ENCODE data around the gene C13orf46.

C13orf46 gene

GRCh38 chr13:113970810-113971470 lies 2.9 kb downstream of the C13orf46 start:
- DNase-seq (ENCODE audit: low read depth): no peak

GRCh38 chr13:113969973-113970611 lies 3.8 kb downstream of the C13orf46 start:
- no peak for DNase-seq (ENCODE audit: low read depth)

GRCh38 chr13:113969311-113969972 lies 4.4 kb downstream of the C13orf46 start:
- no peak for DNase-seq (ENCODE audit: low read depth)

- no peak for DNase-seq (ENCODE audit: low read depth)
Measured at GRCh38 chr13:113968463-113969310, 5.2 kb downstream of the C13orf46 start.

- no peak for DNase-seq (ENCODE audit: low read depth)
Measured at GRCh38 chr13:113967729-113968462, 6.0 kb downstream of the C13orf46 start.

GRCh38 chr13:113967206-113967720 lies 6.6 kb downstream of the C13orf46 start:
- no peak for DNase-seq (ENCODE audit: low read depth)

- no peak for DNase-seq (ENCODE audit: low read depth)
Measured at GRCh38 chr13:113965968-113966884, 7.7 kb downstream of the C13orf46 start.

- no peak for DNase-seq (ENCODE audit: low read depth)
Measured at GRCh38 chr13:113965383-113965874, 8.4 kb downstream of the C13orf46 start.

GRCh38 chr13:113964251-113964995 lies 9.5 kb downstream of the C13orf46 start:
- DNase-seq (ENCODE audit: low read depth): no peak

GRCh38 chr13:113963376-113963775 lies 10.5 kb downstream of the C13orf46 start:
- DNase-seq (ENCODE audit: low read depth): no peak

GRCh38 chr13:113962975-113963374 lies 10.9 kb downstream of the C13orf46 start:
- DNase-seq (ENCODE audit: low read depth): no peak

- DNase-seq (ENCODE audit: low read depth): no peak
Measured at GRCh38 chr13:113962386-113962785, 11.5 kb downstream of the C13orf46 start.

GRCh38 chr13:113960276-113960948 lies 13.5 kb downstream of the C13orf46 start:
- no peak for DNase-seq (ENCODE audit: low read depth)

- no peak for DNase-seq (ENCODE audit: low read depth)
Measured at GRCh38 chr13:113959198-113959597, 14.7 kb downstream of the C13orf46 start.

GRCh38 chr13:113958373-113958772 lies 15.5 kb downstream of the C13orf46 start:
- no peak for DNase-seq (ENCODE audit: low read depth)

GRCh38 chr13:113956571-113956970 lies 17.3 kb downstream of the C13orf46 start:
- DNase-seq (ENCODE audit: low read depth): no peak

GRCh38 chr13:113955691-113956090 lies 18.2 kb downstream of the C13orf46 start:
- DNase-seq (ENCODE audit: low read depth): no peak

- no peak for DNase-seq (ENCODE audit: low read depth)
Measured at GRCh38 chr13:113955235-113955634, 18.6 kb downstream of the C13orf46 start.
